GM19023 (cell line): ENCODE data around the gene KDF1.

ENCODE experiments used
- ATAC-seq: cut with Tn5 transposase; IDR thresholded peaks from one replicate; pipeline ENCODE4 v1.9.1; 2021; ENCODE audit warnings: mild to moderate bottlenecking, moderate library complexity; ENCODE audit not compliant: unreplicated experiment

Gene KDF1

GRCh38 chr1:26921540-26922430, 38.5 kb downstream of the KDF1 start, which contains the start of gene NUDC:
Gene NUDC, plus strand, starts transcription at chr1:26921743. Its CDS starts 106 bp downstream, at chr1:26921849.
- ATAC-seq: peak; percentile 95

- ATAC-seq: peak; percentile 22
Measured at GRCh38 chr1:26921126-26921539, 39.1 kb downstream of the KDF1 start.

GRCh38 chr1:26915204-26915842, 44.9 kb downstream of the KDF1 start:
- no peak for ATAC-seq

- ATAC-seq: no peak
Measured at GRCh38 chr1:26913754-26914619, 46.3 kb downstream of the KDF1 start, which contains the start of gene NR0B2. Gene NR0B2, minus strand, starts transcription at chr1:26913975. Its CDS starts 35 bp downstream, at chr1:26913940.

- ATAC-seq: no peak
Measured at GRCh38 chr1:26913389-26913753, 46.9 kb downstream of the KDF1 start.

- ATAC-seq: no peak
Measured at GRCh38 chr1:26912147-26912490, 48.1 kb downstream of the KDF1 start.

GRCh38 chr1:26911399-26912146, 48.7 kb downstream of the KDF1 start:
- ATAC-seq: no peak

GRCh38 chr1:26910343-26911160, 49.7 kb downstream of the KDF1 start:
- no peak for ATAC-seq

- ATAC-seq: no peak
Measured at GRCh38 chr1:26909951-26910342, 50.3 kb downstream of the KDF1 start.

- no peak for ATAC-seq
Measured at GRCh38 chr1:26907071-26907917, 53.0 kb downstream of the KDF1 start.

- no peak for ATAC-seq
Measured at GRCh38 chr1:26900815-26901511, 59.3 kb downstream of the KDF1 start.

- peak; percentile 85 for ATAC-seq
Measured at GRCh38 chr1:26900001-26900814, 60.1 kb downstream of the KDF1 start, which contains the start of gene GPATCH3. Gene GPATCH3, minus strand, starts transcription at chr1:26900467. Its CDS starts 25 bp downstream, at chr1:26900442.
